ENCODE measurements around the gene KMT2B.

- TF ChIP-seq MAX (CRISPR knock-in tag; IDR thresholded peaks at IDR 0.05) (no peak), ZNF263 (CRISPR knock-in tag; IDR thresholded peaks at IDR 0.05; ENCODE audit: low read depth) (no peak), ELF4 (CRISPR knock-in tag; IDR thresholded peaks at IDR 0.05; ENCODE audit: low read depth) (no peak), KAT7 (CRISPR knock-in tag; IDR thresholded peaks at IDR 0.05; ENCODE audit: borderline replicate concordance) (no peak), ETV6 (CRISPR knock-in tag; IDR thresholded peaks at IDR 0.05) (no peak), AR (CRISPR knock-in tag; IDR thresholded peaks at IDR 0.05) (no peak), ARID4B (CRISPR knock-in tag; IDR thresholded peaks at IDR 0.05; ENCODE audit: borderline replicate concordance) (no peak), CTCF (IDR thresholded peaks at IDR 0.05) (no peak), USF2 (CRISPR knock-in tag; IDR thresholded peaks at IDR 0.05) (no peak), IRF2 (CRISPR knock-in tag; IDR thresholded peaks at IDR 0.05; ENCODE audit: borderline replicate concordance, low read depth) (no peak), SMAD3 (CRISPR knock-in tag; IDR thresholded peaks at IDR 0.05; ENCODE audit: borderline replicate concordance) (no peak), FOXP4 (CRISPR knock-in tag; IDR thresholded peaks at IDR 0.05) (no peak), NR2C2 (CRISPR knock-in tag; IDR thresholded peaks at IDR 0.05) (no peak)
These were observed 13.6 kb downstream of the KMT2B start for GRCh38 chr19:35731353-35731752.
